DND-41 (cell line): ENCODE measurements around the gene TUBAL3.

Source experiments
- ATAC-seq: fragments of 200-7000 bp; cut with Tn5 transposase; 3 replicates; pipeline ENCODE4 v1.9.1; 2021; ENCODE audit warnings: low read depth; ENCODE audit not compliant: insufficient read depth
- DNase-seq: peaks from one replicate; pipeline ENCODE4 v3.0.0-alpha.2; 2020
- H2AFZ ChIP-seq: 2 replicates; pipeline ENCODE4 v1.6.0; 2012; ENCODE audit warnings: low read depth, low read length
- H3K27ac ChIP-seq: 2 replicates; pipeline ENCODE4 v1.5.1; 2012; ENCODE audit warnings: low read length, inconsistent platforms
- H3K27me3 ChIP-seq: fragments of 200-600 bp; sonication (generic); 2 replicates; pipeline ENCODE4 v1.6.0; 2012; ENCODE audit warnings: low read length, mild to moderate bottlenecking, inconsistent platforms; ENCODE audit not compliant: insufficient read depth, poor library complexity
- H3K36me3 ChIP-seq: 2 replicates; pipeline ENCODE4 v1.5.1; 2012; ENCODE audit warnings: low read length, inconsistent platforms; ENCODE audit not compliant: insufficient read depth
- H3K4me1 ChIP-seq: 2 replicates; pipeline ENCODE4 v1.5.1; 2012; ENCODE audit warnings: mild to moderate bottlenecking, low read length; ENCODE audit not compliant: insufficient read depth
- H3K4me2 ChIP-seq: 2 replicates; pipeline ENCODE4 v1.6.0; 2012; ENCODE audit warnings: mild to moderate bottlenecking, moderate library complexity, low read length, inconsistent platforms; ENCODE audit not compliant: insufficient read depth
- H3K4me3 ChIP-seq, 2 experiments: fragments of 200-600 bp in 1 of 2; shearing (Covaris generic) in 1 of 2; 2 replicates each; pipeline ENCODE4 v1.5.1; 2012 to 2016; ENCODE audit warnings: inconsistent platforms in 2 of 2, low read length in 2 of 2, mild to moderate bottlenecking in 2 of 2, low read depth in 1 of 2, moderate library complexity in 1 of 2
- H3K79me2 ChIP-seq: 2 replicates; pipeline ENCODE4 v1.6.0; 2012; ENCODE audit warnings: low read length, inconsistent platforms; ENCODE audit not compliant: insufficient read depth
- H3K9ac ChIP-seq: 2 replicates; pipeline ENCODE4 v1.6.0; 2012; ENCODE audit warnings: low read depth, mild to moderate bottlenecking, inconsistent platforms, low read length, moderate library complexity
- H3K9me3 ChIP-seq: 2 replicates; pipeline ENCODE4 v1.5.1; 2012; ENCODE audit warnings: low read length, moderate library complexity, mild to moderate bottlenecking, inconsistent platforms; ENCODE audit not compliant: insufficient read depth, severe bottlenecking
- H4K20me1 ChIP-seq: 2 replicates; pipeline ENCODE4 v1.6.0; 2012; ENCODE audit warnings: low read length; ENCODE audit not compliant: insufficient read depth
- EZH2 ChIP-seq: IDR thresholded peaks from 3 replicates; pipeline ENCODE4 v1.6.1; 2012; ENCODE audit warnings: borderline replicate concordance, low read depth, mild to moderate bottlenecking, moderate library complexity, low read length, inconsistent platforms; ENCODE audit not compliant: severe bottlenecking
- TF ChIP-seq, protein P1 (sequence below): IDR thresholded peaks from 2 replicates; pipeline ENCODE4 v1.5.1; 2012; ENCODE audit warnings: borderline replicate concordance, low read length, moderate library complexity, mild to moderate bottlenecking; ENCODE audit not compliant: poor library complexity, severe bottlenecking; ENCODE audit errors: extremely low read depth

TUBAL3 gene

GRCh38 chr10:5343979-5344378 is 60.6 kb downstream of the TUBAL3 start:
- H3K79me2 ChIP-seq: no peaks in the 10 kb centered on the region
- no peaks in the 10 kb centered on the region for H3K4me1 ChIP-seq
- no peak overlapping the region for H3K4me3 ChIP-seq
- no peak for ATAC-seq
- no peaks in the 10 kb centered on the region for H3K36me3 ChIP-seq
- no peaks in the 10 kb centered on the region for H3K9me3 ChIP-seq
- no peak overlapping the region for H3K27ac ChIP-seq
- H3K9ac ChIP-seq: no peak overlapping the region
- no peak overlapping the region for H3K4me2 ChIP-seq
- no peaks in the 10 kb centered on the region for H4K20me1 ChIP-seq
- no peak for TF ChIP-seq EZH2
- TF ChIP-seq, protein P1, sequence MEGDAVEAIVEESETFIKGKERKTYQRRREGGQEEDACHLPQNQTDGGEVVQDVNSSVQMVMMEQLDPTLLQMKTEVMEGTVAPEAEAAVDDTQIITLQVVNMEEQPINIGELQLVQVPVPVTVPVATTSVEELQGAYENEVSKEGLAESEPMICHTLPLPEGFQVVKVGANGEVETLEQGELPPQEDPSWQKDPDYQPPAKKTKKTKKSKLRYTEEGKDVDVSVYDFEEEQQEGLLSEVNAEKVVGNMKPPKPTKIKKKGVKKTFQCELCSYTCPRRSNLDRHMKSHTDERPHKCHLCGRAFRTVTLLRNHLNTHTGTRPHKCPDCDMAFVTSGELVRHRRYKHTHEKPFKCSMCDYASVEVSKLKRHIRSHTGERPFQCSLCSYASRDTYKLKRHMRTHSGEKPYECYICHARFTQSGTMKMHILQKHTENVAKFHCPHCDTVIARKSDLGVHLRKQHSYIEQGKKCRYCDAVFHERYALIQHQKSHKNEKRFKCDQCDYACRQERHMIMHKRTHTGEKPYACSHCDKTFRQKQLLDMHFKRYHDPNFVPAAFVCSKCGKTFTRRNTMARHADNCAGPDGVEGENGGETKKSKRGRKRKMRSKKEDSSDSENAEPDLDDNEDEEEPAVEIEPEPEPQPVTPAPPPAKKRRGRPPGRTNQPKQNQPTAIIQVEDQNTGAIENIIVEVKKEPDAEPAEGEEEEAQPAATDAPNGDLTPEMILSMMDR: no peak
- DNase-seq: no peak
- no peaks in the 10 kb centered on the region for H3K27me3 ChIP-seq
- no peak overlapping the region for H2AFZ ChIP-seq

DNA sequence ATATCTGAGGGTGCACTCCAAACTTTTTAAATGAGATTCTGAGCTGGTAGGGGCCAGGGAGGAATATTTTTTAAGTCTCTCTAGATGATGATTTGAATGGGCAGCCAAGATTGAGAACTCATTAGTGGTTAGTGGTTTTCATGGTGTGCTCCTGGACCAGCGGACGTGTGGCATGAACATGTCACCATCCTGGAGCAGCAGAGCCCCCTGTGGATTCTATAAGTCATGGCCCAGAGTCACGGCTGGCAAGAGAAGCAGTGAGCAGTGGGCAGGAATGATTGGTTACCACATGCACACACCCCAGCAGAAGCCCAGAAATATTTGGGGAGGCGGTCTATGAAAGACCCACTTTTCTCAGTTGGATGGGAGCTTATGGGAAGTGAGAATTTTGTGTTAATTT is 61.1 kb downstream of the TUBAL3 start:
- no peak for DNase-seq
- no peak overlapping the region for H3K4me2 ChIP-seq

More for the DNA sequence above, 61.1 kb downstream of the TUBAL3 start:
- H3K4me3 ChIP-seq: no peak overlapping the region
- no peaks in the 10 kb centered on the region for H3K4me1 ChIP-seq
- no peaks in the 10 kb centered on the region for H4K20me1 ChIP-seq
- H3K79me2 ChIP-seq: no peaks in the 10 kb centered on the region
- H3K27ac ChIP-seq: no peak overlapping the region
- no peaks in the 10 kb centered on the region for H3K36me3 ChIP-seq
- no peaks in the 10 kb centered on the region for H3K27me3 ChIP-seq
- H3K9ac ChIP-seq: no peak overlapping the region
- TF ChIP-seq, protein P1: peak; percentile 26
- TF ChIP-seq EZH2: no peak
- H3K9me3 ChIP-seq: no peaks in the 10 kb centered on the region
- no peak overlapping the region for H2AFZ ChIP-seq
- ATAC-seq: no peak
